GM10847 (cell line): ENCODE results near the gene STRBP.

ENCODE experiments used
- POLR2A ChIP-seq: IDR thresholded peaks from 2 replicates; pipeline ENCODE4 v1.6.1; 2011; ENCODE audit not compliant: insufficient read length; ENCODE audit errors: extremely low read depth

Gene STRBP

DNA sequence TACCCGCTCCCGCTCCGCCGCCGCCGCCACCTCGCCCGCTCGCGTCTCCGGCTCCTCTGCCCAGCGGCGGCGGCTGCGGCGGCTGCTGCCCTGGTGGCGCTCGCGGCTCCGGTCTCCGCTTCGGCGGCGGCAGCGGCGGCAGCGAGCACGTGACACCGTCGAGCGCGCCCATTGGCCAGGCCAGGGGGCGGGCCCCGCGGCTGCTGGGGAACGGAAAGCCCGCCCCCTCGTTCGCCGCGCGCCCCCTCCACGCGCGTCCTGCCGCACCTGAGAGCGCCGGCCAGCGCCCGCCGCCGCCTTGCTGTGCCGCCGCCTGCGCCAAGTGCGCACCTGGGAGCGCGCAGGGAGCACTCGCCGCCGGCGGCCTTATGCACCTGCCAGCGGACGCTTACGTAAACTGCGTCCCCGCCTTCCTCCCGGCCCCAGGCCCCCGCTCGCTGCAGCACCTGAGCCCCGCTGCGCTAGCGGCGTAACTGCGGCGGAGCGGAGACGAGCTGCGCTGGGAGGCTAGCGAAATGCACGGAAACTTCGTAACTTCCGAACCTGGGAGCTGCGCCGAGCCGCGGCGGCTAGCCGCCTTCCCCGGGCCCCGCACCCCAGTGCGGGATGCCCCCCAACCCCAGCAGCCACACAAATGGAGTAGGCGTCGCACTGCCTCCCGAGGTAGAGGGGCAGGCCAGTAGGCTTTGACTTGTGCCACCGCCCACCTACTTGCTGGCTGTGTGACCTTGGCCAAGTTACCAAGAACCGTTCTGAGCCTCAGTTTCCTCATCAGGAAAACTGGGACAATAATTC lies at the start of gene STRBP:
Gene STRBP (minus strand): TSS at position 122 of the 795 bp plus-strand sequence. CDS start 84,452 bp downstream, outside the sequence.
- TF ChIP-seq POLR2A, result peak; percentile 68

DNA sequence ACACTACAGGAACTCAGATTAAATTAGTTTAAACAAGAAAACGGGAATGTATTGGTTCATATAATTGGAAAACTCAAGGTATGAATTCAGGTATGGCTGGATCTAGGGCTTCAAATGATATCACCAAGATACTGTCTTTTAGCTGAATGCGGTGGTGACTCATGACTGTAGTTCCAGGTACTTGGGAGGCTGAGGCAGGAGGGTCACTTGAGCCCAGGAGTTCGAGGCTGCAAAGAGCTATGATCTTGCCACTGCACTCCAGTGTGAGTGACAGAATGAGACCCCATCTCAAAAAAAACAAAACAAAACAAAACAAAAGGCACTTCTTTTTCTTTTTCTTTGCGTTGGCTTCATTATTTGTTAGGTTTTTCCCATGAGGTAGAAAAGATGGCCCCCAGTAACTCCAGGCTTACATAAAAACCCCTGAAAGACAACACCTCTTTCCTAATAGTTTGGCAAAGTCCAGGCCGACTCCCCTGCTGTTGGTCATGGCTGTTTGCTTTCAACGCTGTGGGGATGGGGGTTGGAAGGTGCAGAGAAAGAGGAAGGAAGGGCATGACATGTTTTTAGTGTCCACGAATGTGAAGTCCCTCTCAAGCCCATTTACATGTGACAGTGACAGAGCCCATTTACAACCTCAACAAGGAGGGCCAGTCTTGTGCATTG lies 47.8 kb upstream of the STRBP start:
- TF ChIP-seq POLR2A, result no peak

DNA sequence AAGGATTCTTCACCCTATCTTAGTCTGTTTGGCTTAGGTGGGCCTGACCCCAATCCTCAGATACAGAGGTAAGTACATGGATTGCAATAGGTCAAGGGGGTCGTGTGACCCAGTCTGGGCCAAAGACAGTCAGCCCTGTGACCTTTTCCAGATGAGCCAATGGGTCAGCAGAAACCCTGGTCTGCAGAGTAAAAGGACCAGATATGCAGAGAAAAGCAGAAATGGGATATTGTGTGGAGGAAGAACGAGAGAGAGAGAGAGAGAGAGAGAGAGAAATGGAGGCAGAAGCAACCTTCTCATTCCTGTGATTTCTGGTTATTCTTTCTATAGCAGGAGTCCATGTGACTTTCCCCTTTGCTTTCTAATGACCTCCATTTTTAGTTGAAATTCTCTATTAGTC lies 47.2 kb upstream of the STRBP start:
- TF ChIP-seq POLR2A, result no peak

DNA sequence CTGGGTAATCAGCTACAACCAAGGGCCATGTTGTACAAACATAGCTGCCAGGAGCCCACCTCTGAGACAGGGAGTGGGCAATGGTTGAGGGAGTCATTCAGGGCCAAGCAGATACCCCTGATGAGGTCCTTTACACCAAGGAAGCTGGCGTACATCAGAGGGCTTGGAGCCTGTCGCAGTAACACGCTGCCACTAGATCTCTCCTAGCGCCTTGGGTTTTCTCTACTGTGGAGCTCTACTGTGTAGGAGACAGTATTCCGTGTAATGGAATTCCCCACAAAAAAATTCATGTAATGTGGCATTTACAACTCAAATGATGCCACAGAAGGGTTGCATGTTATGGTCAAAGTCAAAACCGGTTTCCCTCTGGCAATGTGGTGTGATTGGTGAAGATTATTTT lies 46.2 kb upstream of the STRBP start:
- TF ChIP-seq POLR2A, result no peak

DNA sequence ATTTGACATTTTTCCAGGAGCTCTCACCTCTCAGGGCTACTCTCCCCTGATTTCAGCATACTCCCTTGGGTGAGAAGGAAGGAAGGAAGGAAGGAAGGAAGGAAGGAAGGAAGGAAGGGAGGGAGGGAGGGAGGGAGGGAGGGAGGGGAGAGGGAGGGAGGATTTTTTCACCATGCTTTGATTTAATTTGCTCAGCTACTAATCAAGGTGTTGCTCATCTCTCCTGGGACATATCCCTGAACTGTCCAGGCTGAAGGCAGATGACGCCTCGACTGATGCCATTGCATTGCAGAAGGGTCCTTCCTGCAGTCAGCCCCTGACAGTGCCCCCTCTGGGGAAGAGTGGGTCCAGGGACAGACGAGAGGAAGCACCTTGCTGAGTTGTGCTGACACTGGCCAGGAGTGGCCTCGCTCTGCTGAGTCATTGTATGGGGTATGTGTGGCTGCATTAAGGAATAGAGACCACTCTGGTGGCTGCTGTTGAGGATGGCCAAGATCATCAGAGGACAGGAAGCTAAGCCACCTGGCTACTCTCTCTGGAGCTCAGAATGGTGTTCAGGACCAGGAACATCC lies 44.0 kb upstream of the STRBP start:
- no peak for TF ChIP-seq POLR2A

DNA sequence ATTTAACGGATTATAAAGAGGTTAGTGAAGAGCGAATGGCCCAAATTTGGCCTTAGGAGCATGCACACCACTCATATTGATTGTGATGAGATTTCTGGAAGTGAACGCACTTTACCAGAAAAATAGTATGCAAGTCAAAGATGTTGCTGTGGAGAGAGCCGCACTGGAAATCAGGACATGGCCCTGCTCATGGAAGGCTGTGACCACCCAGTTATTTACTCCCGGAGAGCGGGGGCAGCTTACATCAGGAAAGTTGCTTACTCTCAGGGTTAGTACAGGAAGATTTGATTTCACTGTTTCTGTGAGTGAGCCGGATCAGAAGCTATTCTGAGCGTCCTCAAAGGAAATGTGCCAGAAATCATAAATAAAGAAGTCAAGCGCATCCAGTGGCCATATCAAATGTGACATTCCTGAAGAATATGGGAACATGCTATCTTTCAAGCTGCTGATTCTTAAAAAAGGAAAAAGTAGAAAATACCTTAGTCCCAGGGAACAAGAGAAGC lies 42.9 kb upstream of the STRBP start:
- no peak for TF ChIP-seq POLR2A

DNA sequence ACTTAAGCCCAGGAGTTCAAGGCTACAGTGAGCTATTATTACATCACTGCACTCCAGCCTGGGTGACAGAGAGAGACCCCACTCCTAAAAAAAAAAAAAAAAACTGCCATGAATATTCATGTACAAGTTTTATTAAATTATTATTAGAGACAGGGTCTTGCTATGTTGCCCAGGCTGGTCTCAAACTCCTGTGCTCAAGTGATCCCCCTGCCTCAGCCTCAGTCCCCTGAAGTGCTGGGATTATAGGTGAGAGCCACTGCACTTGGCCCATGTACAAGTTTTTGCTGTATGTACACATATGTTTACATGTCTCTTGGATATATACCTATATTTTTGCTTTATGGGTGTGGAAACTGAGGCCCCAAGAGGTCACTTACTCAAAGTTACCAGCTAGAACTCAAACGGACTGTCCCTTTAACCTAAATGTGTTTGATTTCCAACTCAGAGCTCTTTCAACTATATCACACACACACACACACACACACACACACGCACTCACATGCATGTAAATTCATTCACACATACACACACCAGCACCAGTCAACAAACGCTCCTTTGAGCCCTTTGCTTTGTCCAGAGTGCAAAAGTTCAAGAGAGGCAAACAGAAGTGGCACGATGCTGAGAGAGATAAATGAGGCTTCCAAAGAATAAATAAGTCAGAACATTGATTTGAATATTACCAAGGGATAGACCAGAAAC lies 42.3 kb upstream of the STRBP start:
- no peak for TF ChIP-seq POLR2A

DNA sequence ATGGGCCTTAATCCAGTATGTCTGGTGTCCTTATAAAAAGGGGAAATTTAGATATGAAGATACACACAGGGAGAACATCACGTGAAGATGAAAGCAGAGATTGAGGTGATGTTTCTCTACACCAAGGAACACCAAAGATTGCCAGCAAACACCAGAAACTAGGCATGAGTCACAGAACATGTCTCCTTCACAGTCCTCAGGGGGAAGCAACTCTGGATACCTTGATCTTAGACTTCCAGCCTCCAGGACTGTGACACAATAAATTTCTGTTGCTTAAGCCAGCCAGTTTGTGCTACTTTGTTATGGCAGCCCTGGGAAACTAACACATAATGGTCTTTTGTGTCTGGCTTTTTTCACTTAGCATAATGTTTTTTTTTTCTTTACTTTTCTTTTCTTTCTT lies 41.2 kb upstream of the STRBP start:
- TF ChIP-seq POLR2A, result no peak

DNA sequence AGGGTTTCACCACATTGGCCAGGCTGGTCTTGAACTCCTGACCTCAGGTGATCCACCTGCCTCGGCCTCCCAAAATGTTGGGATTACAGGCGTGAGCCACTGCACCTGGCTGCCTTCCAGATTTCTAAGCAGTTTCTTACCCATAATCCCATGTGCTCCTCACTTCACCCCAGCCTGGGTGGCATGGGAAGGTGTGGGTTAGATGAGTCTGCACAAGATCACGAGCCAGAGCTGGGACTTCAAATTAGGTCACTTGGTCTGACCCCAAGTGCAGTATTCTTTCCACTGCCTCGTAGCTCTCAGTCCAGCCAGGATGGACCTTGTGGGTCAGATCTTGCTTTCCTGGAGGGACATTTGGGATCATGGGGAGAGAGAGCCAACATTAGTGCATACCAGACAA lies 37.5 kb upstream of the STRBP start:
- TF ChIP-seq POLR2A, result no peak

DNA sequence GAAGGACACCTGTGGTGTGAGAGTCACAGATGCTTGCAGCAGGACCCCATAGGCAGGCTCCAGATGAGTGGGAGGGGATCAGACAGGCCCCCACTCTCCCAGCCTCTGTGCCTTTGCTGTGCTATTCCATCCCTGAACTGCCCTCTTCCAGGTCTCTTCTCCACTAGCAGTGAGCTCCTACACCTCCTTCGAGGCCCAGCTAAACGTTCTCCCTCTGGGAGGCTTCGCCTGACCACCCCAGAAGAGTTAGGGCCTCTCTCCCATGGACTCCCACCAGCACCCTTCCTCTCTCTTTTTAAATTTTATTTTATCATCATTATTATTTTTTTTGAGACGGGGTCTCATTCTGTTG lies 35.9 kb upstream of the STRBP start:
- no peak for TF ChIP-seq POLR2A

DNA sequence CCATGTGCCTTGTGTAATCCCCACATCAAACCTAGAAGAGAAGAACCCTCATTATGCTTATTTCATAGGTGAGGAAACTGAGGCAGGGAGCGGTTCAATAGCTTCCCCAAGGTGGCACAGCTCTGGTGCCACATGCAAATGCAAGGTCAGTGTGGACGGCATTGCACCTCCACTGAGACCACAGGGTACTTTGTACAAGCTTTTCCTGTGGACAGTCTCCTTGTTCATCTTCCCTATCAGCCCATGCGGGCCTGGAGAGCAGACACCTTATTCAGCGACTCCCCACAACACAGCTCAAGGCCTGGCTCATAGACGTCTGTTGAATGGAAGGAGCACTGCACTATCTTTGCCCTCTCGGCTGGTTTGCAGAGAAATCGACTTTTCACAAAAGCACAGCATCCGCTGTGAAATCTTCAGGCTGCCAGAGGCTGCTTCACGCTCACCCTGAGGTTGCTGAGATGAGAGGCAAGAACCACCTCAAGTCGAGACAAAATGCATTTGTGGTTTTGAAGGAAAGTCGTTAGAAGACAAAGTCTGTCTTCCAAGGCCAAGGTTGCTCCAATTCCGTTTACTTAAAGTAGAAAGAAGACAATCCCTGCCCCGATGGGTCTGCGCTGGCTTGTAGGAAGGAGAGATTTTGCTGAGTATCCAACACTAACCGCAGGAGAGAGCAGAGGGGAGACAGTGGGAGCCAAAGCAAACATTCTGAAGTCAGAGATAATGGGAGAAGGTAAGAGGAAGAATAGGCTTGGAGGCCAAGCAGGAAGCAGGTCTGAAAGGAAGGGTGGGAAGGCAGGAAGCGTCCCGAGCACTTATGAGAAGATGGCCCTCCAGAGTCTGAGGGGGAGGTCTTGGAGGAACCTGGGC lies 34.2 kb upstream of the STRBP start:
- TF ChIP-seq POLR2A, result no peak

DNA sequence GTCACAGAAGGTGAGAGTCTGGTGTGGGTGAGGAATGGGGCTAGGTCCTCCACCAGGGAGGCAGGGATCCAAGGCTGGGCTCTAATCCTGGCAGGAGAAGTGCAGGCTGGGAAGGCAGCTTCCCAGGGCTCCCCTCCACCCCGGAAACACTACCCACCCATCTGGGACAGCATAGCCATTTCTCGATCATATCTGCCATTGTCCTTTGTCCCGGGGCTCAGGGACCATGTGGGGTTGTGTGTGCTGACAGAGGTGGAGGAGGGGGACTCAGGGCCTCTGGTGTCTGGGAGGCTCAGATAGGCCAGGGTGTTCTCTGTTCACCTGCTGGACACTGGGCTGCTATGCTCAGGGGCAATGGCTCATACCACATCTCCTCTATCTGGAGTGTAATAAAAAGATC lies 32.2 kb upstream of the STRBP start:
- no peak for TF ChIP-seq POLR2A

DNA sequence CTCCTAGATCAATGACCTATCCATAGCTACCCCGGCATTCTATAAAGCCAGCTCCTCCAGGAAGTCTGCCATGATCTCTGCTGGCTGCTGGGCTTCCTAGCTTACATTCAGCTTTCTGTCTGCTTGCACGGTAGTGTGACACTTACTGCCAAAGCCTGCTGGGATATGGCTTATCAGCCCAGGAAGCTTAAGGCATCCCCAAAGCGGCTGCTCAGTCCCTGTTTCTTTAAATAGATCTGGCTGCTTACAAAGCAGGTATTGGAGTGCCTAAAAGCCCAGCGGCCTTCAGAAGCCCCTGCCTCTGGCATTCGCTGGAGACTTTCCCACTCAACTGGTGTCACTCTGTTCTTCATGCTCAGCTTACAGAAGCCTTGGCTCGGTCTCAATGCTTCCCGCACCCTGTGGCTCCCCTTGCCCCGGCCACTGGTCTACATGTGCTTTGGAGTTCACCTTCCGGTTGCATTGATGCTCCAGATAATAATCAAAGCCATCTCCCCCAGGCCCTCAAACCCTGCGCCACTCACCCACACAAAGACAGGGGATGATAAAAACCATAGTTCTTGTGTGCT lies 31.3 kb upstream of the STRBP start:
- TF ChIP-seq POLR2A, result no peak

DNA sequence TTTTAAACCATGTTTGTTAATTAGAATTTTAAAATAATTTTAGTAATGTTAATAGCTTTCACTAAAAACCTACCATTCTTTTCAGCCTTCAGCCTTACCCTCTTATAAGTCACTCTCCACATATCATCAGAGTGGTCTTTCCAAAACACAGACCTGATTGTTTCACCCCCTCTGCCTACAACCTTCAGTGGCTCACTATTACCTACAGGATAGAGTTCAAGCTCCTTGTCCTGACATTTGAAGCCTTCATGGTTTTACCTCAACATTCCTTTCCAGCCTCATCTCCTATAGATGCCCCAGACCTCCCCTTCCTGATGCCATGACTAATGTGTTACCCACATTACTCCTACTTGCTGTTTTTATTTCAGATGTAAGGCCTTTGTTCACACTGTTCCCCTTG lies 27.8 kb upstream of the STRBP start:
- no peak for TF ChIP-seq POLR2A
